HepG2 (cell line): ENCODE measurements around the gene PIK3CD. TPM values are rescaled to one million over a fixed set of nuclear protein-coding genes. Genes with fewer than 3 reads are reported as not detected.

Source experiments
- ARID2 ChIP-seq: sonication (generic); formaldehyde crosslinking; IDR thresholded peaks from 2 replicates; pipeline ENCODE4 v1.8.1; 2022; ENCODE audit warnings: mild to moderate bottlenecking, missing genetic modification reagents, borderline replicate concordance
- BORCS8-MEF2B ChIP-seq: sonication (generic); formaldehyde crosslinking; IDR thresholded peaks from 2 replicates; pipeline ENCODE4 v1.8.0; 2022; ENCODE audit warnings: mild to moderate bottlenecking, missing genetic modification reagents
- BRD4 ChIP-seq: sonication (generic); formaldehyde crosslinking; IDR thresholded peaks from 2 replicates; pipeline ENCODE4 v1.4.0; 2020; ENCODE audit warnings: missing genetic modification reagents
- ERF ChIP-seq: IDR thresholded peaks from 2 replicates; pipeline ENCODE4 v1.6.1; 2018; ENCODE audit warnings: missing biosample characterization, missing genetic modification reagents
- HNRNPL ChIP-seq: fragments of 200-400 bp; formaldehyde crosslinking; IDR thresholded peaks from 2 replicates; pipeline ENCODE4 v1.6.1; 2017; ENCODE audit warnings: mild to moderate bottlenecking, low read depth, low read length
- JARID2 ChIP-seq: sonication (generic); formaldehyde crosslinking; IDR thresholded peaks from 2 replicates; pipeline ENCODE4 v1.8.1; 2023; ENCODE audit warnings: missing genetic modification reagents, inconsistent platforms; ENCODE audit not compliant: insufficient replicate concordance
- LCORL ChIP-seq, 2 experiments: fragments of 450-650 bp in 1 of 2; sonication (generic) in 1 of 2; formaldehyde crosslinking in 1 of 2; IDR thresholded peaks; 2 replicates each; pipeline versions ENCODE4 v1.5.0 to v1.6.1; 2017 to 2020; ENCODE audit warnings: antibody characterized with exemption in 1 of 2, missing genetic modification reagents in 1 of 2
- MAFK ChIP-seq, 2 experiments: IDR thresholded peaks in 1 of 2; conservative IDR thresholded peaks in 1 of 2; 2 replicates each; pipeline ENCODE4 v1.6.1; 2011; ENCODE audit warnings: improper control_type of control experiment in 2 of 2, low read length in 2 of 2
- NR2F2 ChIP-seq: IDR thresholded peaks from 2 replicates; pipeline ENCODE4 v1.6.1; 2012; ENCODE audit warnings: low read depth, inconsistent platforms, borderline replicate concordance
- RNF2 ChIP-seq: fragments of 450-650 bp; conservative IDR thresholded peaks from 2 replicates; pipeline ENCODE4 v1.6.1; 2016; ENCODE audit warnings: low read depth
- SALL2 ChIP-seq: sonication (generic); formaldehyde crosslinking; IDR thresholded peaks from 2 replicates; pipeline ENCODE4 v1.8.1; 2023; ENCODE audit warnings: mild to moderate bottlenecking, missing genetic modification reagents, inconsistent platforms
- SRSF4 ChIP-seq: fragments of 200-400 bp; formaldehyde crosslinking; IDR thresholded peaks from one replicate; pipeline ENCODE4 v1.6.1; 2018; ENCODE audit warnings: mild to moderate bottlenecking, low read depth, low read length, moderate library complexity; ENCODE audit not compliant: poor library complexity, severe bottlenecking
- SYNCRIP ChIP-seq: fragments of 200-400 bp; formaldehyde crosslinking; IDR thresholded peaks from 2 replicates; pipeline ENCODE4 v1.6.1; 2018; ENCODE audit warnings: mild to moderate bottlenecking, low read depth, low read length; ENCODE audit not compliant: insufficient read depth
- THAP8 ChIP-seq: sonication (generic); formaldehyde crosslinking; IDR thresholded peaks from 2 replicates; pipeline ENCODE4 v1.5.1; 2020; ENCODE audit warnings: missing genetic modification reagents, mild to moderate bottlenecking, borderline replicate concordance
- TRAFD1 ChIP-seq: sonication (generic); formaldehyde crosslinking; IDR thresholded peaks from 2 replicates; pipeline ENCODE4 v1.5.1; 2020; ENCODE audit warnings: missing genetic modification reagents, mild to moderate bottlenecking, borderline replicate concordance
- ZNF24 ChIP-seq: fragments of 450-650 bp; IDR thresholded peaks from 2 replicates; pipeline ENCODE4 v1.6.1; 2017; ENCODE audit warnings: antibody characterized with exemption, mild to moderate bottlenecking
- ZNF382 ChIP-seq: sonication (generic); formaldehyde crosslinking; IDR thresholded peaks from 2 replicates; pipeline ENCODE4 v1.5.0; 2020; ENCODE audit warnings: missing genetic modification reagents, mild to moderate bottlenecking, borderline replicate concordance
- ZNF552 ChIP-seq: sonication (generic); formaldehyde crosslinking; IDR thresholded peaks from 2 replicates; pipeline ENCODE4 v1.9.0; 2022; ENCODE audit warnings: missing genetic modification reagents, mild to moderate bottlenecking, borderline replicate concordance
- ZNF570 ChIP-seq: sonication (generic); formaldehyde crosslinking; IDR thresholded peaks from 2 replicates; pipeline ENCODE4 v1.4.0; 2020; ENCODE audit warnings: mild to moderate bottlenecking, missing genetic modification reagents, borderline replicate concordance
- ZNF747 ChIP-seq: sonication (generic); formaldehyde crosslinking; IDR thresholded peaks from 2 replicates; pipeline ENCODE4 v1.8.1; 2023; ENCODE audit warnings: missing genetic modification reagents, mild to moderate bottlenecking, borderline replicate concordance
- ZNF841 ChIP-seq: sonication (generic); formaldehyde crosslinking; IDR thresholded peaks from 2 replicates; pipeline ENCODE4 v1.8.1; 2023; ENCODE audit warnings: missing genetic modification reagents, borderline replicate concordance
- polyA plus RNA-seq, 8 experiments: library from polyadenylated mRNA; depleted of rRNA in 3 of 8; stranded (reverse) in 7 of 8; unstranded in 1 of 8; fragments of >200 nt; fragmentation: Illumina TruSeq in 4 of 8; extraction: Trizol in 4 of 8; gene quantifications; 2 replicates each; pipeline versions ENCODE4 v1.2.1 to v1.2.3, GENCODE V29; 2011 to 2016; ENCODE audit warnings: low read depth in 4 of 8, missing spikeins in 1 of 8, mixed read lengths in 1 of 8; ENCODE audit not compliant: insufficient read depth in 1 of 8
- total RNA-seq, 5 experiments: library from RNA; depleted of rRNA; stranded (reverse); fragments of >200 nt; fragmentation: Illumina TruSeq; extraction: Trizol; gene quantifications; 2 replicates each; pipeline ENCODE4 v1.2.3, GENCODE V29; 2016; ENCODE audit warnings: low read depth in 1 of 5
- TF ChIP-seq, protein P1 (sequence below): sonication (generic); formaldehyde crosslinking; IDR thresholded peaks from 2 replicates; pipeline ENCODE4 v1.4.0; 2020; ENCODE audit warnings: mild to moderate bottlenecking, missing genetic modification reagents

Gene PIK3CD
- total and polyA plus RNA-seq, 2 of the 13 experiments (the other 11 are each of a cell fraction or from before 2014, with no cell fraction given): 7.1 to 10.0 TPM

- TF ChIP-seq ERF (CRISPR knock-in tag): no peak
- TF ChIP-seq ZNF747: no peak
- TF ChIP-seq RNF2: no peak
- TF ChIP-seq MAFK (conservative IDR thresholded peaks at IDR 0.05 in 1 of 2, IDR thresholded peaks at IDR 0.05 in 1 of 2; ENCODE audit: low read length in 2 of 2): no peak
- TF ChIP-seq, protein P1, sequence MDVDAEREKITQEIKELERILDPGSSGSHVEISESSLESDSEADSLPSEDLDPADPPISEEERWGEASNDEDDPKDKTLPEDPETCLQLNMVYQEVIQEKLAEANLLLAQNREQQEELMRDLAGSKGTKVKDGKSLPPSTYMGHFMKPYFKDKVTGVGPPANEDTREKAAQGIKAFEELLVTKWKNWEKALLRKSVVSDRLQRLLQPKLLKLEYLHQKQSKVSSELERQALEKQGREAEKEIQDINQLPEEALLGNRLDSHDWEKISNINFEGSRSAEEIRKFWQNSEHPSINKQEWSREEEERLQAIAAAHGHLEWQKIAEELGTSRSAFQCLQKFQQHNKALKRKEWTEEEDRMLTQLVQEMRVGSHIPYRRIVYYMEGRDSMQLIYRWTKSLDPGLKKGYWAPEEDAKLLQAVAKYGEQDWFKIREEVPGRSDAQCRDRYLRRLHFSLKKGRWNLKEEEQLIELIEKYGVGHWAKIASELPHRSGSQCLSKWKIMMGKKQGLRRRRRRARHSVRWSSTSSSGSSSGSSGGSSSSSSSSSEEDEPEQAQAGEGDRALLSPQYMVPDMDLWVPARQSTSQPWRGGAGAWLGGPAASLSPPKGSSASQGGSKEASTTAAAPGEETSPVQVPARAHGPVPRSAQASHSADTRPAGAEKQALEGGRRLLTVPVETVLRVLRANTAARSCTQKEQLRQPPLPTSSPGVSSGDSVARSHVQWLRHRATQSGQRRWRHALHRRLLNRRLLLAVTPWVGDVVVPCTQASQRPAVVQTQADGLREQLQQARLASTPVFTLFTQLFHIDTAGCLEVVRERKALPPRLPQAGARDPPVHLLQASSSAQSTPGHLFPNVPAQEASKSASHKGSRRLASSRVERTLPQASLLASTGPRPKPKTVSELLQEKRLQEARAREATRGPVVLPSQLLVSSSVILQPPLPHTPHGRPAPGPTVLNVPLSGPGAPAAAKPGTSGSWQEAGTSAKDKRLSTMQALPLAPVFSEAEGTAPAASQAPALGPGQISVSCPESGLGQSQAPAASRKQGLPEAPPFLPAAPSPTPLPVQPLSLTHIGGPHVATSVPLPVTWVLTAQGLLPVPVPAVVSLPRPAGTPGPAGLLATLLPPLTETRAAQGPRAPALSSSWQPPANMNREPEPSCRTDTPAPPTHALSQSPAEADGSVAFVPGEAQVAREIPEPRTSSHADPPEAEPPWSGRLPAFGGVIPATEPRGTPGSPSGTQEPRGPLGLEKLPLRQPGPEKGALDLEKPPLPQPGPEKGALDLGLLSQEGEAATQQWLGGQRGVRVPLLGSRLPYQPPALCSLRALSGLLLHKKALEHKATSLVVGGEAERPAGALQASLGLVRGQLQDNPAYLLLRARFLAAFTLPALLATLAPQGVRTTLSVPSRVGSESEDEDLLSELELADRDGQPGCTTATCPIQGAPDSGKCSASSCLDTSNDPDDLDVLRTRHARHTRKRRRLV (CRISPR knock-in tag): no peak
- TF ChIP-seq ZNF552 (CRISPR knock-in tag): no peak
- no peak for TF ChIP-seq SRSF4
- TF ChIP-seq ARID2 (CRISPR knock-in tag): no peak
- no peak for TF ChIP-seq JARID2 (CRISPR knock-in tag)
- TF ChIP-seq BORCS8-MEF2B (CRISPR knock-in tag): no peak
- no peak for TF ChIP-seq ZNF382 (CRISPR knock-in tag)
- no peak for TF ChIP-seq SYNCRIP
- TF ChIP-seq ZNF841 (CRISPR knock-in tag): no peak
- 0 out of 2 replicates have a peak, but pooled peaks have one; percentile 43 for TF ChIP-seq BRD4
- no peak for TF ChIP-seq NR2F2
- TF ChIP-seq THAP8 (CRISPR knock-in tag): no peak
- no peak for TF ChIP-seq ZNF24
- no peak for TF ChIP-seq LCORL (IDR thresholded peaks at IDR 0.05)
- no peak for TF ChIP-seq LCORL (CRISPR knock-in tag; IDR thresholded peaks at IDR 0.05)
- TF ChIP-seq ZNF570: no peak
- TF ChIP-seq TRAFD1: no peak
- TF ChIP-seq HNRNPL: no peak
- 0 out of 2 replicates have a peak, but pooled peaks have one; percentile 19 for TF ChIP-seq SALL2 (CRISPR knock-in tag)
These were observed 36.0 kb upstream of the PIK3CD start (continued) for GRCh38 chr1:9615316-9616063.
